ENCODE data around the gene TMEM215. TPM values are rescaled to one million over a fixed set of nuclear protein-coding genes. Genes with fewer than 3 reads are reported as not detected.

TMEM215 gene
- total RNA-seq, 3 donors from 2014 or later (not counting 1 experiment from before 2014, with no cell fraction given) = not detected

Other genes with a start within 250 kb of the TMEM215 start
- 10 to 100 TPM; 17.7 to 22.8 (median 18.0) TPM for gene SMIM27, start 231.2 kb upstream of the TMEM215 start, total RNA-seq
- 10 to 100 TPM; 27.5 to 30.4 (median 29.8) TPM for gene TOPORS, start 231.0 kb upstream of the TMEM215 start, total RNA-seq
- 10 to 100 TPM; 12.6 to 14.6 (median 13.3) TPM for gene NDUFB6, start 210.4 kb upstream of the TMEM215 start, total RNA-seq
- under 1 TPM in 1 of 3 donors, not detected in 2; 0.05 TPM for gene TAF1L, start 147.9 kb upstream of the TMEM215 start, total RNA-seq
- 10 to 100 TPM; 23.0 to 25.9 (median 24.5) TPM for gene APTX, start 218.1 kb downstream of the TMEM215 start, total RNA-seq
- gene DNAJA1, start 241.7 kb downstream of the TMEM215 start, total RNA-seq = 100 to 1,000 TPM; 150 to 244 (median 192) TPM